H1 (cell line): ENCODE measurements around the gene FLT3. TPM values are rescaled to one million over a fixed set of nuclear protein-coding genes. Genes with fewer than 3 reads are reported as not detected.
A peak's percentile ranks its signal among the peaks of the same experiment; 100 is the strongest.

Experiments
- GABPA ChIP-seq: IDR thresholded peaks from 2 replicates; pipeline ENCODE4 v1.6.1; 2011; ENCODE audit warnings: mild to moderate bottlenecking, low read length, moderate library complexity, borderline replicate concordance; ENCODE audit not compliant: insufficient read depth
- NANOG ChIP-seq: IDR thresholded peaks from 2 replicates; pipeline ENCODE4 v1.6.1; 2011; ENCODE audit warnings: low read length, low read depth, mild to moderate bottlenecking, inconsistent platforms; ENCODE audit not compliant: insufficient read depth, poor library complexity, severe bottlenecking
- polyA plus RNA-seq, 7 experiments: library from polyadenylated mRNA; depleted of rRNA in 3 of 7; stranded (reverse) in 5 of 7; unstranded in 2 of 7; fragments of >200 nt in 5 of 7; fragments of 200-250 nt in 2 of 7; gene quantifications; 1 replicate in 5 of 7; 2 replicates in 1 of 7; 4 replicates in 1 of 7; pipeline versions ENCODE4 v1.2.1 to v1.2.3, GENCODE V29; 2011 to 2013; ENCODE audit warnings: missing spikeins in 2 of 7, mixed read lengths in 2 of 7
- total RNA-seq: library from RNA; stranded (reverse); fragmentation: NEBNext Ultra II Directional; extraction: Animal tissue kit (Norgen Biotek cat#: 25700); gene quantifications from 2 replicates; pipeline ENCODE4 v1.2.1, GENCODE V29; 2021

Gene FLT3
- total and polyA plus RNA-seq, 2 of the 8 experiments (the other 6 are each of a cell fraction or from before 2014, with no cell fraction given) = 0.44 to 0.71 TPM

GRCh38 chr13:27978301-27978968 is 121.9 kb downstream of the FLT3 start (continued):
- TF ChIP-seq NANOG = peak; percentile 67
- TF ChIP-seq GABPA = 0 out of 2 replicates have a peak, but pooled peaks have one; percentile 15
